Measurements from ENCODE around the gene COL4A1.

The COL4A1 gene

GRCh38 chr13:110256126-110256905 lies 50.6 kb downstream of the COL4A1 start:
- no peak for DNase-seq

GRCh38 chr13:110254751-110255553 lies 52.0 kb downstream of the COL4A1 start:
- no peak for DNase-seq

GRCh38 chr13:110254151-110254679 lies 52.7 kb downstream of the COL4A1 start:
- no peak for DNase-seq

- DNase-seq, result no peak
Observed at GRCh38 chr13:110251193-110251819, 55.7 kb downstream of the COL4A1 start.

GRCh38 chr13:110250258-110250891 lies 56.6 kb downstream of the COL4A1 start:
- no peak for DNase-seq

GRCh38 chr13:110249326-110249725 lies 57.6 kb downstream of the COL4A1 start:
- no peak for DNase-seq

GRCh38 chr13:110248449-110249143 lies 58.4 kb downstream of the COL4A1 start:
- DNase-seq, result no peak

- no peak for DNase-seq
Observed at GRCh38 chr13:110246530-110246929, 60.4 kb downstream of the COL4A1 start.

- DNase-seq, result no peak
Observed at GRCh38 chr13:110245416-110245899, 61.5 kb downstream of the COL4A1 start.

GRCh38 chr13:110244976-110245375 lies 62.0 kb downstream of the COL4A1 start:
- no peak for DNase-seq

- no peak for DNase-seq
Observed at GRCh38 chr13:110244071-110244830, 62.7 kb downstream of the COL4A1 start.

- DNase-seq, result no peak
Observed at GRCh38 chr13:110242615-110243014, 64.3 kb downstream of the COL4A1 start.

- no peak for DNase-seq
Observed at GRCh38 chr13:110240943-110241342, 66.0 kb downstream of the COL4A1 start.

GRCh38 chr13:110240352-110240751 lies 66.6 kb downstream of the COL4A1 start:
- no peak for DNase-seq

GRCh38 chr13:110239280-110240125 lies 67.5 kb downstream of the COL4A1 start:
- DNase-seq, result no peak

GRCh38 chr13:110238818-110239195 lies 68.2 kb downstream of the COL4A1 start:
- no peak for DNase-seq

- DNase-seq, result no peak
Observed at GRCh38 chr13:110237875-110238817, 68.8 kb downstream of the COL4A1 start.

- no peak for DNase-seq
Observed at GRCh38 chr13:110236831-110237261, 70.1 kb downstream of the COL4A1 start.

- no peak for DNase-seq
Observed at GRCh38 chr13:110236431-110236830, 70.5 kb downstream of the COL4A1 start.
